ENCODE results near the gene CHCHD10.

- TF ChIP-seq CTCF (IDR thresholded peaks at IDR 0.05) (no peak), POLR2A (IDR thresholded peaks at IDR 0.05) (no peak), EP300 (IDR thresholded peaks at IDR 0.05) (no peak), POLR2AphosphoS5 (IDR thresholded peaks at IDR 0.05) (no peak)
These were observed 2.6 kb downstream of the CHCHD10 start for GRCh38 chr22:23764899-23765881.

Data from upper lobe of left lung (tissue), 4 donors.